Skin of body (tissue), 2 donors: ENCODE measurements around the gene FOLH1. TPM values are rescaled to one million over a fixed set of nuclear protein-coding genes. Genes with fewer than 3 reads are reported as not detected.
"Not testable (repeated sequence)": the region's sequence is repeated elsewhere in the genome, so short reads cannot be mapped to it uniquely, and the experiment has no call there.

Source experiments
- DNase-seq: peaks from one replicate; lab custom pipeline; 2025; lab: John Stamatoyannopoulos, UW
- total RNA-seq: library from RNA; depleted of rRNA; stranded (reverse); fragments of >200 nt; gene quantifications from one replicate; pipeline ENCODE4 v1.2.3, GENCODE V29; 2014

FOLH1 gene
- total RNA-seq, 1 donor from 2014 or later, result 1.5 TPM

GRCh38 chr11:49177936-49178335 lies 30.5 kb downstream of the FOLH1 start:
- not testable (repeated sequence) for DNase-seq

DNA sequence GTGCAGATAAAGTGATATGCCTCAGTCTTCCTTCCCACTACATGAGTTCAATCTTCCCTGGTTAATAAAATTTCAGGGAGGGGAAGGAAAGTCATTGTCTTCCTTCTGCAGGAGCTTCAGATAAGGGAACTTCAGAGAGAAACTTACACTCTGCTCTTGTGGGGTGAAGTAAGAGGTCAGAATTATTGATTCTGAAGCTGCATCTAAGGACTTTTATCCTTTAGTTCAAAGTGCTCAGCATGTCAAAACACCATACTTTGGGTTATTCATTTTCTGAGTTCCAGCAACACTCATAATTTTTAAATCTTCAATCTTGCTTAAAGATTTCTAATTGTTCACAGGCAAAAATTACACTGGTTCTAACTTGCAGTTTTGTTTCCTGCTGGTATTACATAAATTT lies 33.0 kb downstream of the FOLH1 start:
- DNase-seq, result not testable (repeated sequence)

DNA sequence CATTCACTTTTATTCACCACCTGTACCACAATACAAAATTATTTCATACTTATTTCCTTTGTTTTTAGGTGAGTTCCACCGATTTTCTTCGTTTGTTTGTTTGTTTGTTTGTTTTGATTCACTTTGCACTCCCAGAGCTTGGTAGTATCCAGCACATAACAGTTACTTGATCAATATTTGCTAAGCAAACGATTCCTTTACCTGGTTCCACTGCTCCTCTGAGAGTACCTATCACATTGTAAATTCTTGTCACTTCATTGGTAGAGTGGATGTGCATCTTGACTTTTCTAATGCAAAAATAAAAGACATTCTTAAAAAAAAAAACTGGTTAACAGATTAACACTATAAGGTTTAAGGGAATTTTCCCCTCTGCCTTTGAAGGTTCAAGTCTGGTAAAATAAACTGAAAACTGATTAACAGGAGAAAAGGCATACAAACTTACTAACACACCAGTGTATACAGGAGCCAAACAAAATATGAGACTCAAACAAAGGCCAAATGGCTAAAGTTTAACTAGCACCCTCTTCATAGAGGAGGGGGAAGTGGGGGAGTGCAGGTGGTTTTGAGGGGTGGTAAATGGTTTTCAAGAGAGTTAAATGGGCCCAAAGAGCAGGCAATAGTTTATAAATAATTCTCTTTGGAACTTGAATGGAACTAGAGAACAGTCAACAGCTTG lies 33.6 kb downstream of the FOLH1 start:
- not testable (repeated sequence) for DNase-seq

DNA sequence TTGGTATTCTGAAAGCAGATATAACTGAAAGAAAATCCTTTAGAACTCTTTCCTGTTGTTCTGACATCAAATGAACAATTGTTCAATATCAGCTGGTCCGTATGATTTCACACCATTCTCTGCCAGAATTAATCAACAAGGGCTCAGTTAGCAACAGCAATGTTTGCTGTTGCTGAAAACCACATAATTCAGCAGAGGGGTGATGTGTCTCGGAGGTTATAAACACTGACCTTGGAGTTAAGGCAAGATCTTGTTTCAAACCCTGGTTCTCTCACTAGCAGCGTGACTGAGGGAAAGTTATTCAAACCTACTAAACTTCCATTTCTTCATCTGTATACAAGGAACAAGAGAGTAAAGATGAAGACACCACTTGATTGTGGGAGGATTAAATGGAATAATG lies 36.8 kb downstream of the FOLH1 start:
- DNase-seq, result not testable (repeated sequence)

DNA sequence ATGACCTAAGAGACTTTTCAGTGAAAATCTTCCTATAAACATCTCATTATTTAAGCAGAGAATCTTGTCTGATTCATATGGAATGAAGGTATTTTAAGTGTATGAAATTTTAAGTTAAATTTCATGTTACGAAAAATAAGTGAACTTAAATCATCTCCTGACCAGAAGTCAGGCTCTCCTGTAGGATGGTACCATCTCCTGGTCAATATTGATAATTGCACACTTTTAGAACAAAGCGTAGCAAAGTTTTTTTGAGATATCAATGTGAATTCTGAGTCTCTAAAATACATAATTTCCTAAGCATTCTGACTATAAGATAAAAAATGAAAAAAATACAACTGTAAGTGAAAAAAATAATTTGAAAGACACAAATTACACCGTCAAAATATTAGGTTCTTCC lies 38.8 kb downstream of the FOLH1 start:
- not testable (repeated sequence) for DNase-seq

DNA sequence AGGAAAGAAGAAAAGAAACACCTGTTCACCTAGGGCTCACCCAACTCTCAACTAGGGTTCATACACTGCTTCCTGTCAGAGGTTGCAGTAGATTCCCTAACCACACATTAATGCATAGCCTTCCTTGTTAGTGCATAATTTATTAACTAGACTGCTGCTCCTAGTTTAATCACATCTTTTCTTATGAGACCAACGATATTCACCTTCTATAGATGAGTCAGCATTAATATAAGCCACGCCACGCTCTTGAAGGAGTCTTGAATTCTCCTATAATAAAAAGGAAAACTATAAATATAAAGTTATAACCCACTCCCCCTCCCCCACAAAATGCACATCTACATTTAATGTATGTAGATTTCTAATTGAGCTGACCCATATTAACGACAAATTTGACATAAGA lies 39.4 kb downstream of the FOLH1 start:
- not testable (repeated sequence) for DNase-seq

- DNase-seq, result no peak
These were observed 57.2 kb downstream of the FOLH1 start for GRCh38 chr11:49151211-49151610.

DNA sequence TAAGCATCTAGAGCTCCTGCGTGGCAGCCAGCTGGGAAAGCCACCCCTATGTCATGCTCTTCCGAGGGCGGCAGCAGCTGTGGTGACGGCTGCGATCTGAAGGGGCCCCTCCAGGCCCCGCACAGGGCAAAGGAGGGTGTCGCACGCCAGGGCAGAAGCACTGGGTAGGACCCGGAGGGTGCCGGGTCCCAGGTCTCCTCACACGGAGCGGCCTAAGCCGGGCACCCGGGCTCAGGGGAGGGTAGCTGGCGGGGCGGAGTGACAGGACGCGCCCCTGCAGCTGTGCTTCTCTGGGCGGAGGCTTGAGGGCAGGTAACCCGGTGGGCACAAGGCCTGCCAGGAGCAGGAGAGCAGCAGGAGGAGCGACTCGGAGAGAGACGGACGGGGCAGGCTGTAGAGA lies 106.0 kb downstream of the FOLH1 start:
- not testable (repeated sequence) for DNase-seq

Other genes with a start within 250 kb of the FOLH1 start
- not detected for gene TRIM51G, start 224.7 kb downstream of the FOLH1 start, total RNA-seq
- not detected for gene TRIM49B, start 179.8 kb downstream of the FOLH1 start, total RNA-seq
- not detected for gene TRIM64C, start 149.5 kb downstream of the FOLH1 start, total RNA-seq